Panc1 (cell line): ENCODE measurements around the gene ARHGEF6.

Experiments used
- POLR2AphosphoS5 ChIP-seq: IDR thresholded peaks from 2 replicates; pipeline ENCODE4 v1.6.1; 2012; ENCODE audit warnings: mild to moderate bottlenecking, low read depth, low read length, moderate library complexity
- SIN3A ChIP-seq: IDR thresholded peaks from 2 replicates; pipeline ENCODE4 v1.6.1; 2012; ENCODE audit warnings: low read depth, mild to moderate bottlenecking, low read length, moderate library complexity, borderline replicate concordance; ENCODE audit not compliant: insufficient read depth
- TCF7L2 ChIP-seq: IDR thresholded peaks from 2 replicates; pipeline ENCODE4 v1.6.1; 2011; ENCODE audit warnings: mild to moderate bottlenecking, low read depth, low read length, inconsistent platforms
- TF ChIP-seq, protein P1 (sequence below): fragments of 450-650 bp; IDR thresholded peaks from 2 replicates; pipeline ENCODE4 v1.5.1; 2017; ENCODE audit warnings: mild to moderate bottlenecking
- TF ChIP-seq, protein P2 (sequence below), 2 experiments: IDR thresholded peaks; 2 replicates each; pipeline ENCODE4 v1.6.1; 2011 to 2012; ENCODE audit warnings: low read depth in 2 of 2, control low read depth in 1 of 2, low read length in 1 of 2, mild to moderate bottlenecking in 1 of 2, moderate library complexity in 1 of 2; ENCODE audit not compliant: insufficient read depth in 1 of 2

DNA sequence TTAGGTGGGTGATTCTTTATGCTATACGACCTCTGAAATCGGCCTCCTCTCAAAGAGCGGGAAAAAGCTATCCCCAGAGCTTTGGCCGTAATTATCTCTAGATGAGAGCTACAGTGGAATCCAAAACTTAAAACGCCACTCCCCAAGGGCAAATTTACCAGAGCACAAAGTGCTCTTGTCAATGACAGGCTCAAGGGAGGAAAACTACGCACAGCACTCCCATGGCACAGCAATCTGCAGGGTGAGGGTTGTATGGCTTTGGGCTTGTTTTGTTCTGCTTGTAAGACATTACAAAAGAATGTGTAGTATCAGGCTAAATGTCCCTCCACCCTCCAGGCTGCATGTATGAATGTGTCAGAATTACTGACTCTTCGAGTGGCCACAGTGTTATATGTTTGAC is 44.0 kb downstream of the ARHGEF6 start:
- TF ChIP-seq, protein P1, sequence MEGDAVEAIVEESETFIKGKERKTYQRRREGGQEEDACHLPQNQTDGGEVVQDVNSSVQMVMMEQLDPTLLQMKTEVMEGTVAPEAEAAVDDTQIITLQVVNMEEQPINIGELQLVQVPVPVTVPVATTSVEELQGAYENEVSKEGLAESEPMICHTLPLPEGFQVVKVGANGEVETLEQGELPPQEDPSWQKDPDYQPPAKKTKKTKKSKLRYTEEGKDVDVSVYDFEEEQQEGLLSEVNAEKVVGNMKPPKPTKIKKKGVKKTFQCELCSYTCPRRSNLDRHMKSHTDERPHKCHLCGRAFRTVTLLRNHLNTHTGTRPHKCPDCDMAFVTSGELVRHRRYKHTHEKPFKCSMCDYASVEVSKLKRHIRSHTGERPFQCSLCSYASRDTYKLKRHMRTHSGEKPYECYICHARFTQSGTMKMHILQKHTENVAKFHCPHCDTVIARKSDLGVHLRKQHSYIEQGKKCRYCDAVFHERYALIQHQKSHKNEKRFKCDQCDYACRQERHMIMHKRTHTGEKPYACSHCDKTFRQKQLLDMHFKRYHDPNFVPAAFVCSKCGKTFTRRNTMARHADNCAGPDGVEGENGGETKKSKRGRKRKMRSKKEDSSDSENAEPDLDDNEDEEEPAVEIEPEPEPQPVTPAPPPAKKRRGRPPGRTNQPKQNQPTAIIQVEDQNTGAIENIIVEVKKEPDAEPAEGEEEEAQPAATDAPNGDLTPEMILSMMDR, result no peak
- TF ChIP-seq, protein P2, sequence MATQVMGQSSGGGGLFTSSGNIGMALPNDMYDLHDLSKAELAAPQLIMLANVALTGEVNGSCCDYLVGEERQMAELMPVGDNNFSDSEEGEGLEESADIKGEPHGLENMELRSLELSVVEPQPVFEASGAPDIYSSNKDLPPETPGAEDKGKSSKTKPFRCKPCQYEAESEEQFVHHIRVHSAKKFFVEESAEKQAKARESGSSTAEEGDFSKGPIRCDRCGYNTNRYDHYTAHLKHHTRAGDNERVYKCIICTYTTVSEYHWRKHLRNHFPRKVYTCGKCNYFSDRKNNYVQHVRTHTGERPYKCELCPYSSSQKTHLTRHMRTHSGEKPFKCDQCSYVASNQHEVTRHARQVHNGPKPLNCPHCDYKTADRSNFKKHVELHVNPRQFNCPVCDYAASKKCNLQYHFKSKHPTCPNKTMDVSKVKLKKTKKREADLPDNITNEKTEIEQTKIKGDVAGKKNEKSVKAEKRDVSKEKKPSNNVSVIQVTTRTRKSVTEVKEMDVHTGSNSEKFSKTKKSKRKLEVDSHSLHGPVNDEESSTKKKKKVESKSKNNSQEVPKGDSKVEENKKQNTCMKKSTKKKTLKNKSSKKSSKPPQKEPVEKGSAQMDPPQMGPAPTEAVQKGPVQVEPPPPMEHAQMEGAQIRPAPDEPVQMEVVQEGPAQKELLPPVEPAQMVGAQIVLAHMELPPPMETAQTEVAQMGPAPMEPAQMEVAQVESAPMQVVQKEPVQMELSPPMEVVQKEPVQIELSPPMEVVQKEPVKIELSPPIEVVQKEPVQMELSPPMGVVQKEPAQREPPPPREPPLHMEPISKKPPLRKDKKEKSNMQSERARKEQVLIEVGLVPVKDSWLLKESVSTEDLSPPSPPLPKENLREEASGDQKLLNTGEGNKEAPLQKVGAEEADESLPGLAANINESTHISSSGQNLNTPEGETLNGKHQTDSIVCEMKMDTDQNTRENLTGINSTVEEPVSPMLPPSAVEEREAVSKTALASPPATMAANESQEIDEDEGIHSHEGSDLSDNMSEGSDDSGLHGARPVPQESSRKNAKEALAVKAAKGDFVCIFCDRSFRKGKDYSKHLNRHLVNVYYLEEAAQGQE (IDR thresholded peaks at IDR 0.05; ENCODE audit: insufficient read depth in 1 of 2, low read depth in 2 of 2, low read length in 1 of 2), result no peak
- no peak for TF ChIP-seq POLR2AphosphoS5
- TF ChIP-seq TCF7L2, result no peak
- TF ChIP-seq SIN3A, result no peak
